NCI-H128 (cell line): ENCODE measurements around the gene TMEM145.
"Not testable (repeated sequence)": the region's sequence is repeated elsewhere in the genome, so short reads cannot be mapped to it uniquely, and the experiment has no call there.

Experiments
- DNase-seq: peaks from one replicate; lab custom pipeline; 2025; ENCODE audit not compliant: unreplicated experiment; lab: John Stamatoyannopoulos, UW

The TMEM145 gene

DNA sequence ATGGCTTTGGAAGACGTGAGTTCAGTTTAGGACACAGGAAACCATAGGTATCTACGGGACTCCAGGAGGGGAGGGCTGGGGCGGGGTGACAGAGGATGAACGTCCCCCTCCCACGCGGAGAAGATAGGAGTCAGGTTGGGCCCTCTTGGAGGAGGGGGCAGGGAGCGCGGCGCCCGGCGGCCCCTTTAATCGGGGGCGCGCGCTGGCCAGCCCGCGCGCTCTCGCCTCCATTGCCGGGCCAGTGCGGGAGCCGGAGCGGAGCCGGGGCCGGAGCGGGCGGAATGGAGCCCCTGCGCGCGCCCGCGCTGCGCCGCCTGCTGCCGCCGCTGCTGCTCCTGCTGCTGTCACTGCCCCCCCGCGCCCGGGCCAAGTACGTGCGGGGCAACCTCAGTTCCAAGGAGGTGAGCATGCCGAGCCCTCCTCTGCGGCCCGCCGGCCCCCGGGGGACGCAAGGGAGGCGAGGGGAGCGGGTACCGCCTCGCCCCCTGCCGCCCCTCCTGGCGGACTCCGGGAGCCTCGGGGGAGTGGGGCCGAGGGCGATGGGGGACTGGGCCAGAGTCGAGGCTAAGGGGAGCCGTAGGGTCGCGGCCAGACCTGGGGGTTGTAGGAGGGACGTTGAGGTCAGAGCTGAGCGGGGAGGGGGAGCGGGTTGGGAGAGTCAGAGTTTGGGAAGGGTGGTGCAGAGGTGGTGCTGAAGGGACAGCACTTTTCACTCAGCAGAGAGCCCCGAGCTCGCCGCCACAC, at the start of gene TMEM145:
TSS of gene TMEM145 (plus strand) at position 214 of the 744 bp plus-strand sequence. CDS start at position 282, 68 bp downstream.
- DNase-seq: peak; percentile 9

DNA sequence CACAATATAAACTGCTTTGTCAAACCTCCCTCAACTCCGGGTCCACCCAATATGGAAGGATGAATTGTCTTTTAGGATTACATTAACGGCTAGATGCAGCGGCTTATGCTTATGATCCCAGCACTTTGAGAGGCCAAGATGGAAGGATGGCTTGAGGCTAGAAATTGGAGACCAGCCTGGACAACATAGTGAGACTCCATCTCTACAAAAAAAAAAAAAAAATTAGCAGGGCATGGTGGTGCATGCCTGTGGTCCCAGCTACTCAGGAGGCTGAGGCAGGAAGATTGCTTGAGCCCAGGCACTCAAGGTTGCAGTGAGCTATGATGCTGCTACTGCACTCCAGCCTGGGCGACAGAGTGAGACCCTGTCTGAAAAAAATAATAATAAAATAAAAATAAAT, 47.0 kb upstream of the TMEM145 start:
- DNase-seq: not testable (repeated sequence)

DNA sequence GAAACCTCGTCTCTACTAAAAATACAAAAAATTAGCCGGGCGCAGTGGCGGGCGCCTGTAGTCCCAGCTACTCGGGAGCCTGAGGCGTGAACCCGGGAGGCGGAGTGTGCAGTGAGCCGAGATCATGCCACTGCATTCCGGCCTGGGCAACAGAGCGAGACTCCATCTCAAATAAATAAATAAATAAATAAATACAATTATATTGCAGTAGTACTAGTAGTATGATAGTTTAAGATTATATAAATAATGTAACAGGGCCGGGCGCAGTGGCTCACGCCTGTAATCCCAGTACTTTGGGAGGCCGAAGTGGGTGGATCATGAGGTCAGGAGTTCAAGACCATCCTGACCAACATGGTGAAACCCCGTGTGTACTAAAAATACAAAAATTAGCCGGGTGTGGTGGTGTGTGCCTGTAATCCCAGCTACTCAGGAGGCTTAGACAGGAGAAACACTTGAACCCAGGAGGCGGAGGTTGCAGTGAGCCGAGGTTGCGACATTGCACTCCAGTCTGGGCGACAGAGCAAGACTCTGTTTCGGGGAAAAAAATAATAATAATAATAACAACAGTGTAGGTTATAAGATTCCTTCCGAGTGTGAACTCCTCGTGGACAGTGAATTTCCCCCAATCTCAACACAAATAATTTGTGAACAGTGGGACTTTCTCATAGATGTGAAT, 46.0 kb upstream of the TMEM145 start:
- not testable (repeated sequence) for DNase-seq

DNA sequence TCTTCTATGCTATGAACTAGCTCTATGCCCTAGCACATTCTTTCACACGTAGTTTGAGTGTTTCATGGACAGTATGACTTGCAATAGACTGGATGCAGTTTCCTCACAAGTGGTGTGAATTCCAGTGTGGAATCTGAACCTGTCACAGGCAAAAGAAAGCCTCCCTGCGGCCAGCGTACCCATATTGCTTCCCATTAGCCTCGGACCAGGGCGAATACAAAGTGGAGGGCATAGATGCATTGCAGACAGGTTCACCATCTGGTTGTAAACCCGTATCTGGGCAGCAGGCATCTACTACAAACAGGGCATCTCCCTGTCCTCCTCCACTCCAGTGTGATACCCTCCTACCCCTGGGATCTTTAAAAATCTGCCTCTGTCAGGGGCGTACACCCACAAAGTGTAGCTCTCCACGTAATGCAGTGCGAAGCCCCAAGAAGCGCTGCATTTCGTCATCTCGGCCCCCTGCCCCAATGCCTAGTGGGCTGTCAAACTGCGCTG, 45.4 kb upstream of the TMEM145 start:
- no peak for DNase-seq

DNA sequence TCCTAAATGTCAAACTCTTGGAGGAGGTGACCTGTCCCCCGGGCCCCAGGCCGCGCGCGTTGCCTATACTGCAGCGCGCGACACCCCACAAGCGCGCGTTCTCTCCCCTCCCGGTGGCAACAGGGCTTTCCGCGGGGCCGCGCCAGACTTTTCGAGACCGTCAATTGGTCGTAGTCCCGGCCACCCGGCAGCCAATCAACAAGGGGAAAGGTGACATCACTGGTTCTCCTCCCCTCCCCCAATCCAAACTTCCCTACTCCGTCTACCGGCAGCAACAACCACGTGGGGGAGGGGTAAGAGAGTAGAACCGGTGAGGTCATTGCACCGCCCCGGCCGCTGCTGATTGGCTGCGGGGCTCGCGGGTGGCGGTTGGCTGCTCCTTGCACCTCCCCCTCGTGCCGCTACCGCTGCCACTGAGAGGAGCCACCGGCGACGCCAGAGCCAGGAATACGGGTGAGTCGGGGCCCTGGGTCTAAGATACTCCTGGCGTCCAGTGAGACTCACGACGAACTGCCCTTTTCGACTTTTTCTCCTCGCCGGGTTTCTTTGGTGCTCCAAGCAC, 44.9 kb upstream of the TMEM145 start:
- peak; percentile 98 for DNase-seq

DNA sequence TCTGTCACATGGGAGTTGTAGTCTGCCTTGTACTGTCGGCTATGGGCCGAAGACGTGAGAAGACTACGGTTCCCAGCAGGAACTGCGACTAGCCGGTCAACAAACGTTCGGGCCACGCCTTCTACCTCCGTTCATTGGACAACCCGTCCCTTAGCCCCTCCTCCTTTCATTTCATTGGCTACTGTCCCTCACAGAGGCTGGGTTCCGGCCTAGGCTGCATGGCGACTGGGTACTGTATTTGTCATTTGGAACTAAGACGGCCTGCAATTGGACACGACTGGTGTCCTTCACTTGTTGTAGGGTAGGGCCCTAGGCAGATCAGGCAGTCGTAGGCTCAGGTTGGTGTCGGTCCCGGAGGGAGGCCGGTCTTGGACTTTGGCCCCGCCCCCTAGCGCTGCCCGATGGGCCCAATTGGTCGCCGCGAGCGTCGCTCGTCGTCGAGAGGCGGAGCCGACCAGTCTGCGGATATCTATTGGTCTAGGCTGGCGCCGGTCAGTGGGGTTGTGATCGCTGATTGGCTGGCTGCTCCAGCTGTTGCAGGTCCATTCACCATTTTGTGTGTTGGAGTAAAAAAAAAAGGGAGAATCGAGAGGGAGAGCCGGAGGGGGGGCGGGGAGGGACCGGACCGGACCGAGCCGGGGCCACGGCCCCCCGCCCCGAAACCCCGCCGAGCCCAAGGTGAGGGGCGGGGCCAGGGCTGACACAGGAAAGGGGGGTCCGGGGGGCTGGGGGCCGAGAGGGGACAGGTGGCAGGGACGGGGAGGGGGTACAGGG, 44.2 kb upstream of the TMEM145 start, which contains the start of gene CIC:
TSS of gene CIC (plus strand) at position 549 of the 774 bp plus-strand sequence. CDS start 2,532 bp downstream, outside the sequence.
- peak; percentile 100 for DNase-seq

DNA sequence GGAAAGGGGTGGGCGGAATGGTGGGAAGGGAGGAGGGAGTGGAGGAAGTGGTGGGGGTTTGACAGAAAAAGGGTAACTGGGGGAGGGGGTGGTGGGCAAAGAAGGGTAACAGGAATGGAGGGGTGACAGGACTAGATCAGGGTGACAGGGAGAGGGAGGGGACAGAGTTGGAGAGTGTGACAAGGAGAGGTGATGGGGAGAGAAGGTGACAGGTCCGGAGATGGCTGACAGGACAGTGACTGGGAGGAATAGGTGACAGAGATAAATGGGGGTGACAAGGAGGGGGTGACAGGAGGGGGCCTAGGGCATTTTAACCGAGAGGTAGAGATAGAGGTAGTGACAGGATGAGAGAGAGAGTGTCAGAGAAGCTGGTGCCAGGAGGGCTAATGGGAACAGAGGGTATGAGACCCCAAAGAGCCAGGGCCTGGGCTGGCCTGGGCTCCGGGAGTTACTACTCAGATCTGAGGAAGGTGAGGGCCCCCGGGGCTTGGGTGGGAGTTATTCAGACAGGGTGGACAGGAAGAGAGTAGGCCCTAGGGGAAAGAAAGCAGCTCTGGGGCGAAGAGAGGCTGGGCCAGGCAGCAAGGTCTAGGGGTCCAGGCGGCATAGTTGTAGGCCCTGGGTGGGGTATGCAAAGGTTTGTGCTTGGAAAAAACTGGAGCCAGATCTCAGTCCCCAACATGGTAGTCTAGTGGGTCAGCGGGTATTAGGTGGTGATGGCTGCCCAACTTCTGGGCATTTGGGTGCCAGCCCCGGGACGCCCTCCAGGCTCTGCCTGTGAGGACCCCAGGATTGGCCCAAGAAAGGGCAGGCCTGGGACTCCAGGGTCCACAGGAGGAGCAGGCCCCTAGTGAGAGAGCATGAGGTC, 43.4 kb upstream of the TMEM145 start:
- DNase-seq: no peak

DNA sequence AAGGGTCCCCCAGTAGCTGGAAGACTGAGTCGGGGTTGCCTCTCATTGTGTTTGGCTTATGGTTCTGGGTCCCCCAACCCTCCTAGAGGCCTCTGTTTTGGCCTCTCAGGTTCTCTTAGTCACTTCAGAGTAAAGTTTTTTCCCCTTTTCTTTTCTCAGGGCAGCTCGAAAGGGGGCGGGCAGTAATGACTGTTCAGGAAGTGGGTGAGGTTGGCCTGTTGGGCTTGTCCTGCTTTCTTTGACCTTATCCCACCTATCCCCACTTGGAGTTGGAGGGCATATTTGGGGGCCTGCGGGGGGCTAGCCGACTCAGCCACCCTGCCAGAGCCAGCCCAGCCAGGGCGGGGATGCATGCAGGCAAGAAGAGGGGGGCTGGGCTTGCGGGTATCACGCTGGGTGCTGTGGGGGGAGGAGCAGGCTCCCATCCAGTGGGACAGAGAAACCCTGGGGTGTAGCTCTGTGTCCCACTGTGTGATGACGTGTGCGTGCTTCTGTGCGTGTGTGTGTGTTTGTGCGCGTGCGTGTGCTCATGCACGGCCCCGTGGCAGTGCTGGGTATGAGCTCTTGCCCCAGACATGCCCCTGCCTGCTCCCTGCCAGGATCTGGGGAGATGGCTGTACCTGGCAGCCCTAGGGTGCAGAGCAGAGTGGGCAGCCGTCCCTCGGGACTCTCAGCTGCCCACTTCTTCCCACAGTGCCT, 42.6 kb upstream of the TMEM145 start:
- DNase-seq: no peak

DNA sequence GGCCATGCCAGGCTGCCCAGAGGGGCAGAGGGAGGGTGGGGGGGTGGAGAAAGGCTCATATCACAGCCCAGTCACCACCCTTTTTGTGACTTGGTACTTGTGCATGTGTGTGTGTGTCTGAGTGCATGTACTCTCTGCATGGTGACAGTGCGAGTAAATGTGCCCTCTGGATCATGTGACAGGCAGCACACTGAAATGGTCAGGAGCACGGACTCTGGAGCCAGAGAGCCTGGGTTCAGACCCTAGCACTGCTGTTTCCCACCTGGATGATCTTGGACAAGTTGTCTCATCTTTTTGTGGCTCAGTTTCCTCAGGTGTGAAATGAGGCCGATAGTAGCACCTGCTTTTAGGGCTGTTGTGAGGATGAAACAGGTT, 42.1 kb upstream of the TMEM145 start:
- DNase-seq: no peak

DNA sequence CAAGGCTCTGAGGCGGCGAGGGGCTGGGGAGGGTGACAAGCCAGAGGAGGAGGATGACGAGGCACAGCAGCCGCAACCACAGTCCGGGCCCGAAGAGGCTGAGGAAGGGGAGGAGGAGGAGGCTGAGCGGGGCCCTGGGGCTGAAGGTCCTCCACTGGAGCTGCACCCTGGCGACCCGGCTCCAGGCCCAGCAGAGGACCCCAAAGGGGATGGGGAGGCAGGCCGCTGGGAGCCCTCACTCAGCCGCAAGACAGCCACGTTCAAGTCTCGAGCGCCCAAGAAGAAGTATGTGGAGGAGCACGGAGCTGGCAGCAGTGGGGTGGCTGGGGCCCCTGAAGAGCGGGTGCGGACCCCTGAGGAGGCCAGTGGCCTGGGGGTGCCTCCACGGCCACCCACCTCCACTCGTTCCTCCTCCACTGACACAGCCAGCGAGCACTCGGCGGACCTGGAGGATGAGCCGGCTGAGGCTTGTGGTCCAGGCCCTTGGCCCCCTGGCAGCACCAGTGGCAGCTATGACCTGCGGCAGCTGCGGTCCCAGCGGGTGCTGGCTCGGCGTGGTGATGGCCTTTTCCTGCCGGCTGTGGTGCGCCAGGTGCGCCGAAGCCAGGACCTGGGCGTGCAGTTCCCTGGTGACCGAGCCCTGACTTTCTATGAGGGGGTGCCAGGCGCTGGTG, 41.1 kb upstream of the TMEM145 start:
- no peak for DNase-seq

DNA sequence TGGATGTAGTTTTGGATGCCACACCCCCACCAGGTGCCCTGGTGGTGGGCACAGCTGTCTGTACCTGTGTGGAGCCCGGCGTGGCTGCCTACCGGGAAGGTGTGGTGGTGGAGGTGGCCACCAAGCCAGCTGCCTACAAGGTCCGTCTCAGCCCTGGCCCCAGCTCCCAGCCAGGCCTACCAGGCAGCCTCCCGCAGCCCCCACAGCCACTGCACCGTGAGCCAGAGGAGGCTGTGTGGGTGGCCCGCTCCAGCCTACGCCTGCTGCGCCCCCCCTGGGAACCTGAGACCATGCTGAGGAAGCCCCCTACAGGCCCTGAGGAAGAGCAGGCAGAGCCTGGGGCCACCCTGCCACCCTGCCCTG, 40.6 kb upstream of the TMEM145 start:
- no peak for DNase-seq

DNA sequence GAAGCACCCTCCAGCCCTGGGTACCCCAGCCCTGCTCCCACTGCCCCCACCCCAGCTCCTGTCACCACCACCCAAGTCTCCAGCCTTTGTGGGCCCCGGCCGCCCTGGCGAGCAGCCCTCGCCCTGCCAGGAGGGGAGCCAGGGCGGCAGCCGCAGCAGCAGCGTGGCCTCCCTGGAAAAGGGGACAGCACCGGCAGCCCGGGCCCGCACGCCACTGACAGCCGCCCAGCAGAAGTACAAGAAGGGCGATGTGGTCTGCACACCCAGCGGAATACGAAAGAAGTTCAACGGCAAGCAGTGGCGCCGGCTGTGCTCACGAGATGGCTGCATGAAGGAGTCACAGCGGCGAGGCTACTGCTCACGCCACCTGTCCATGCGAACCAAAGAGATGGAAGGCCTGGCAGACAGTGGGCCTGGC, 40.1 kb upstream of the TMEM145 start:
- no peak for DNase-seq

DNA sequence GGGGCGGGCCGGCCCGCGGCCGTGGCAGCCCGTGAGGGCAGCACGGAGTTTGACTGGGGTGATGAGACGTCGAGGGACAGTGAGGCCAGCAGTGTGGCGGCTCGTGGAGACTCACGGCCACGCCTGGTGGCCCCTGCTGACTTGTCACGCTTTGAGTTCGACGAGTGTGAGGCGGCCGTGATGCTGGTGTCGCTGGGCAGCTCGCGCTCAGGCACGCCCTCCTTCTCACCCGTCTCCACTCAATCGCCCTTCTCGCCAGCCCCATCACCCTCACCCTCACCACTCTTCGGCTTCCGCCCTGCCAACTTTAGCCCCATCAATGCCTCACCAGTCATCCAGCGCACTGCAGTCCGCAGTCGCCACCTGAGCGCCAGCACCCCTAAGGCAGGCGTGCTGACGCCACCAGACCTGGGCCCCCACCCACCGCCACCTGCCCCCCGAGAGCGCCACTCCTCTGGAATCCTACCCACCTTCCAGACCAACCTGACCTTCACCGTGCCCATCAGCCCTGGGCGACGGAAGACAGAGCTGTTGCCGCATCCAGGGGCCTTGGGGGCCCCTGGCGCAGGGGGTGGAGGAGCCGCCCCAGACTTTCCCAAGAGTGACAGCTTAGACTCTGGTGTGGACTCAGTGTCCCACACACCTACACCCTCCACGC, 39.6 kb upstream of the TMEM145 start:
- DNase-seq: no peak

DNA sequence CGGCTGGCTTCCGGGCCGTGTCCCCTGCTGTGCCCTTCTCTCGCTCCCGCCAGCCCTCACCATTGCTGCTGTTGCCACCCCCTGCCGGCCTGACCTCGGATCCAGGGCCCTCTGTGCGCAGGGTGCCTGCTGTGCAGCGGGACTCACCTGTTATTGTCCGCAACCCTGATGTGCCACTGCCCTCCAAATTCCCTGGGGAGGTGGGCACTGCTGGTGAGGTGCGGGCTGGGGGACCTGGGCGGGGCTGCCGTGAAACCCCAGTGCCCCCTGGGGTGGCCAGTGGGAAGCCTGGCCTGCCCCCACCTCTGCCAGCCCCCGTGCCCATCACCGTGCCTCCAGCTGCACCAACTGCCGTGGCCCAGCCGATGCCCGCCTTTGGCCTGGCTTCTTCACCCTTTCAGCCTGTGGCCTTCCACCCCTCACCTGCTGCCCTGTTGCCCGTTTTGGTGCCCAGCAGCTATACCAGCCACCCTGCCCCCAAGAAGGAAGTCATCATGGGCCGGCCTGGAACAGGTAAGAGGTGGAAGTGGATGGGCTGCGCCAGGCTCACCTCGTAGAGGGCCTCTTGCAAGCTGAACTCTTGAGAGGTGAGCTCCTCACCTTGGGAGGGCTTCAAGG, 38.9 kb upstream of the TMEM145 start:
- no peak for DNase-seq

DNA sequence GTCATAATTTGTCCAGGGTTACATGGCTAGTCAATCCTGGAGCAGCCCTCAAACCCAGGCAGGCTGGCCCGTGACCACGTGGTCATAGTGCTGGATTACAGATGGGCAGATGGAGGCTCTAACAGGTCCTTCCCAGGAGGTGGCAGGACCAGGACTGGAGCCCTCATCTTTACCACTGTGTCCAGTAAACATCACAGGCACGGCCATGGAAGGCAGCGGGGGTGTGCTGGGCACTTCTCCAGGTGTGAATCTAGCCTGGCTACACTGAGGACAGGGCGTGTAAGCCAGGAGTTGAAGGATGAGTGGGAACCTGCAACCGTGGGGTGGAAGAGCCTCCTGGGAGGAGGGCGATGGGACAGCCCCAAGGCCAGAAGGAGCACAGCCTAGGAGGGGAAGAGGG, 38.0 kb upstream of the TMEM145 start:
- no peak for DNase-seq

DNA sequence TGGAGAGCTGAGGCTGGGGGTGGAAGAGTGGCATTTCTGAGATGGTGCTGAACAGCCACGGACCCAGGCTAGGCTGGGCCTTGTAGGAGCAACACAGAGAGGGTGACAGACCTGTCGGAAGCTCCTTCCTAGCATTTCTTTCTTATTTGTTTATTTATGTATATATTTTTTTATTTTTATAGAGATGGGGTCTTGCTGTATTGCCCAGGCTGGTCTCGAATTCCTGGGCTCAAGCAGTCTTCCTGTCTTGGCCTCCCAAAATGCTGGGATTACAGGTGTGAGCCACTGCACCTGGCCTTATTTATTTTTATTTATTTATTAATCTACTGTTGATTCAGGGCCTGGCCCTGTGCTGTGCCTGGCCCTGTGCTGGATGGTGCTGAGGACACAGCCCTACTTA, 37.6 kb upstream of the TMEM145 start:
- no peak for DNase-seq

DNA sequence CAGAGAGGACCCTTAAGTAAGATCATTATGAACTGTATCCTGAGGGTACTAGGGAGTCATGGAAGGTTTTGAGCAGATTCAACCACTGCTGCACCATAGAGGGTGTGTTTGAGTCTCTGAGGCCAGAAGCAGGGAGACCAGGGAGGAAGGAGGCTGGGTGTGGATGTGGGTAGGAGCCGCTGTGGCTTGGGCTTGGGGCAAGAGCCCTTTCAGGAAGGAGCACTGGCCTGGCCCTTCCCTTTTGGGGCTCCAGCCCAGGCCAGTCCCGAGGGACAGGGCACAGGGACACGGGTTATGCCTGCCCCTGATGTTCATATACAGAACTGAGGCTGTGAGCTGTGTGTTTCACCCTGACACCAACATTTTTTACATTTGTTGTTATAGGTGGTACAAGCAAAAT, 36.8 kb upstream of the TMEM145 start:
- DNase-seq: no peak

DNA sequence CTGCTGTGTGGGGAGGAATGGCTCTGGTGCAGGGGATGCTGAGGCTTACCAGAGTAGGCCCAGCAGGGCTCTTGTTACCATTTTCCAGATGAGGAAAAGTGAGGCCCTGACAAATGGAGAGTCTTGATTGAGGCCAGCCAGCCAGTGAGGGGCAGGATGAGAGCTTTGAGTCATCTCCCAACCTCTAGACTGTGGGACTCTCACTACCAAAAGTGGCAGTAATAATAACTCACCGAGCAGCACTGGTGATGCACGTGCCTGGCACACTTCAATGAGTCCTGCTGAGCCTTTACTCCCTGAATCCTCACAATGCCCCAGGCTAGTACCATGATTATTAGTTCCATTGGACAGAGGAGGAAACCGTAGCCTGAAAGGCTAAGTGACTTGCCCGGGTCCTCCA, 36.3 kb upstream of the TMEM145 start:
- no peak for DNase-seq
